Lung (tissue), 12 donors: ENCODE measurements around the gene CNEP1R1. TPM values are rescaled to one million over a fixed set of nuclear protein-coding genes. Genes with fewer than 3 reads are reported as not detected.
"Not testable (repeated sequence)": the region's sequence is repeated elsewhere in the genome, so short reads cannot be mapped to it uniquely, and the experiment has no call there.

Experiments used
- ATAC-seq: fragments of 200-7000 bp; cut with Tn5 transposase; one replicate; pipeline ENCODE4 v1.9.1; 2020; ENCODE audit warnings: moderate number of reproducible peaks; ENCODE audit not compliant: insufficient read depth, low FRiP score
- DNase-seq, 3 donors: peaks; one replicate each; pipeline ENCODE4 v3.0.0-alpha.2; 2013 to 2017
- H3K27ac ChIP-seq, 2 donors: one replicate each; pipeline ENCODE4 v1.5.1; 2013; ENCODE audit warnings: mild to moderate bottlenecking in 2 of 2, moderate library complexity in 2 of 2, control low read depth in 1 of 2, inconsistent platforms in 1 of 2, low read depth in 1 of 2, low read length in 1 of 2
- H3K27me3 ChIP-seq, 3 donors: one replicate each; pipeline ENCODE4 v1.5.1; 2013; ENCODE audit warnings: low read length in 2 of 3; ENCODE audit not compliant: control insufficient read depth in 3 of 3, insufficient read depth in 3 of 3
- H3K36me3 ChIP-seq, 4 donors: one replicate each; pipeline ENCODE4 v1.5.1; 2013; ENCODE audit warnings: low read length in 4 of 4, mild to moderate bottlenecking in 1 of 4, moderate library complexity in 1 of 4; ENCODE audit not compliant: control insufficient read depth in 4 of 4, insufficient read depth in 4 of 4
- H3K4me1 ChIP-seq, 5 donors: one replicate each; pipeline ENCODE4 v1.5.1; 2013; ENCODE audit warnings: low read length in 5 of 5, mild to moderate bottlenecking in 2 of 5, moderate library complexity in 1 of 5; ENCODE audit not compliant: control insufficient read depth in 5 of 5, insufficient read depth in 5 of 5
- H3K4me3 ChIP-seq: one replicate; pipeline ENCODE4 v1.5.1; 2013; ENCODE audit warnings: mild to moderate bottlenecking, control low read depth, moderate library complexity
- H3K9ac ChIP-seq, 2 donors: one replicate each; pipeline ENCODE4 v1.5.1; 2013; ENCODE audit warnings: low read length in 2 of 2, control low read depth in 1 of 2; ENCODE audit not compliant: insufficient read depth in 1 of 2
- H3K9me3 ChIP-seq, 4 donors: one replicate each; pipeline ENCODE4 v1.5.1; 2013; ENCODE audit warnings: low read length in 3 of 4, mild to moderate bottlenecking in 1 of 4, moderate library complexity in 1 of 4; ENCODE audit not compliant: control insufficient read depth in 4 of 4, insufficient read depth in 3 of 4
- CTCF ChIP-seq: IDR thresholded peaks from 2 replicates; pipeline ENCODE4 v1.5.1; 2012; ENCODE audit warnings: mild to moderate bottlenecking; ENCODE audit errors: control extremely low read depth, extremely low read depth
- WGBS, 2 donors: extraction: QIAGEN DNeasy Blood & Tissue Kit; methylation state at CpG; one replicate each; pipeline ENCODE4 v1.1.7; 2013; 5-methylcytosine and 5-hydroxymethylcytosine counted together
- polyA plus RNA-seq, 2 donors: library from polyadenylated mRNA; stranded (reverse); fragments of 200-250 nt; gene quantifications; one replicate each; pipeline ENCODE4 v1.2.1, GENCODE V29; 2013
- total RNA-seq, 2 donors: library from RNA; depleted of rRNA in 1 of 2; stranded (reverse); fragments of >200 nt in 1 of 2; gene quantifications; one replicate each; pipeline ENCODE4 v1.2.1, GENCODE V29; 2014 to 2021
- donor health status: control.
- donor health status: control.
- donor health status: Bipolar disorder and iron deficiency.
- donor health status: healthy.
- donor health status: DM: yes; HTN: yes; CAD: no.

The CNEP1R1 gene
- total and polyA plus RNA-seq, 4 donors: 13.8 to 23.2 (median 17.4) TPM

- peaks cover 0 to 3% (median 0%) of the 10 kb centered on the region in 4 donors for H3K9me3 ChIP-seq
- DNase-seq (peak in 2 of 3 donors; percentile 24 to 34), ATAC-seq (no peak)
- no peak overlapping the region for H3K27ac ChIP-seq
- WGBS, 2 donors: 48 to 49% methylated on average over 3 of the region's 3 CpGs
- peaks cover 0 to 2% (median 0%) of the 10 kb centered on the region in 5 donors for H3K4me1 ChIP-seq
- H3K36me3 ChIP-seq: no peaks in the 10 kb centered on the region
- no peak overlapping the region for H3K9ac ChIP-seq
- no peak for TF ChIP-seq CTCF
- H3K4me3 ChIP-seq: no peak overlapping the region
- H3K27me3 ChIP-seq: no peaks in the 10 kb centered on the region
Measured at GRCh38 chr16:50011707-50012106, 13.3 kb upstream of the CNEP1R1 start.

- no peaks in the 10 kb centered on the region for H3K27me3 ChIP-seq
- no peak for TF ChIP-seq CTCF
- DNase-seq: no peak
- no peak for ATAC-seq
- no peak overlapping the region for H3K4me3 ChIP-seq
- 79 to 92% methylated on average over 2 of the region's 2 CpGs for WGBS, 2 donors
- H3K9ac ChIP-seq: no peak overlapping the region
- H3K36me3 ChIP-seq: no peaks in the 10 kb centered on the region
- peaks cover 0 to 2% (median 0%) of the 10 kb centered on the region in 5 donors for H3K4me1 ChIP-seq
- no peaks in the 10 kb centered on the region for H3K9me3 ChIP-seq
- H3K27ac ChIP-seq: no peak overlapping the region
Measured at GRCh38 chr16:50012182-50012581, 12.8 kb upstream of the CNEP1R1 start.

- not testable (repeated sequence) for ATAC-seq, H3K36me3 ChIP-seq, H3K4me1 ChIP-seq, H3K9me3 ChIP-seq, DNase-seq, H3K27me3 ChIP-seq, H3K4me3 ChIP-seq, H3K9ac ChIP-seq, H3K27ac ChIP-seq
- WGBS, 2 donors: 83 to 89% methylated on average over 8 of the region's 8 CpGs
Measured at GRCh38 chr16:50014211-50014610, 10.8 kb upstream of the CNEP1R1 start.

- WGBS, 2 donors: 88 to 90% methylated on average over 2 of the region's 2 CpGs
- H3K4me3 ChIP-seq: no peak overlapping the region
- ATAC-seq (no peak), DNase-seq (no peak)
- peaks cover 0 to 2% (median 0%) of the 10 kb centered on the region in 5 donors for H3K4me1 ChIP-seq
- H3K27ac ChIP-seq: no peak overlapping the region
- H3K27me3 ChIP-seq: no peaks in the 10 kb centered on the region
- H3K36me3 ChIP-seq: no peaks in the 10 kb centered on the region
- no peak for TF ChIP-seq CTCF
- no peaks in the 10 kb centered on the region for H3K9me3 ChIP-seq
- H3K9ac ChIP-seq: no peak overlapping the region
Measured at GRCh38 chr16:50015631-50016030, 9.4 kb upstream of the CNEP1R1 start.
